Measurements from ENCODE around the gene CSF3. TPM values are rescaled to one million over a fixed set of nuclear protein-coding genes. Genes with fewer than 3 reads are reported as not detected.
A peak's percentile ranks its signal among the peaks of the same experiment; 100 is the strongest.

Gene CSF3
- total RNA-seq, 1 experiment from 2014 or later = not detected

- WGBS (ENCODE audit: extremely low coverage, insufficient read length, low lambda C conversion rate) = no CpG with 5 or more reads among the region's 4 CpGs
- H3K4ac ChIP-seq (ENCODE audit: low read depth, low read length) = no peak overlapping the region
- no peak overlapping the region for H2AFZ ChIP-seq (ENCODE audit: low read length)
- no peak overlapping the region for H3K9ac ChIP-seq (ENCODE audit: extremely low read depth, insufficient read length, low read length)
- Mint-ChIP-seq H3K9me3 (no peaks in the 10 kb centered on the region), H3K27ac (peak overlapping the region in 1 of 3 experiments; percentile 82; a peak in 1 of 7 replicates), H3K27me3 (ENCODE audit: low read depth) (no peaks in the 10 kb centered on the region), H3K4me3 (no peak overlapping the region), H3K36me3 (ENCODE audit: insufficient read depth in 1 of 3, low read depth in 3 of 3) (peaks cover 26 to 39% (median 30%) of the 10 kb centered on the region in 3 experiments; a peak in 6 of 7 replicates), H3K4me1 (no peaks in the 10 kb centered on the region)
- H4K20me1 ChIP-seq (ENCODE audit: control insufficient read depth, insufficient read depth, insufficient read length) = no peaks in the 10 kb centered on the region
- no peak overlapping the region for H2BK120ac ChIP-seq (ENCODE audit: low read depth, low read length, poor library complexity, severe bottlenecking)
- H2BK12ac ChIP-seq (ENCODE audit: insufficient read length, low read depth, low read length) = no peak overlapping the region
- no peak overlapping the region for H4K8ac ChIP-seq (replicated peaks; ENCODE audit: insufficient read length, low read depth, low read length)
- no peaks in the 10 kb centered on the region for H3K9me3 ChIP-seq (ENCODE audit: control insufficient read depth, low read depth, low read length)
- H3T11ph ChIP-seq (ENCODE audit: low read length) = no peak overlapping the region
- no peak for DNase-seq
- no peak overlapping the region for H3K14ac ChIP-seq (ENCODE audit: insufficient read depth, low read length)
- no peak overlapping the region for H2AK5ac ChIP-seq (ENCODE audit: insufficient read length, low read length)
- H3K27ac ChIP-seq (ENCODE audit: insufficient read length, low read depth, low read length) = no peak overlapping the region
- H3K18ac ChIP-seq (ENCODE audit: insufficient read length, low read depth, low read length) = no peak overlapping the region
- H3K4me2 ChIP-seq (ENCODE audit: insufficient read depth, insufficient read length, low read length) = no peak overlapping the region
- H3K23ac ChIP-seq (ENCODE audit: insufficient read length, low read depth, low read length) = no peak overlapping the region
- H4K91ac ChIP-seq (ENCODE audit: insufficient read length, low read depth, low read length) = no peak overlapping the region
- TF ChIP-seq, protein P1, sequence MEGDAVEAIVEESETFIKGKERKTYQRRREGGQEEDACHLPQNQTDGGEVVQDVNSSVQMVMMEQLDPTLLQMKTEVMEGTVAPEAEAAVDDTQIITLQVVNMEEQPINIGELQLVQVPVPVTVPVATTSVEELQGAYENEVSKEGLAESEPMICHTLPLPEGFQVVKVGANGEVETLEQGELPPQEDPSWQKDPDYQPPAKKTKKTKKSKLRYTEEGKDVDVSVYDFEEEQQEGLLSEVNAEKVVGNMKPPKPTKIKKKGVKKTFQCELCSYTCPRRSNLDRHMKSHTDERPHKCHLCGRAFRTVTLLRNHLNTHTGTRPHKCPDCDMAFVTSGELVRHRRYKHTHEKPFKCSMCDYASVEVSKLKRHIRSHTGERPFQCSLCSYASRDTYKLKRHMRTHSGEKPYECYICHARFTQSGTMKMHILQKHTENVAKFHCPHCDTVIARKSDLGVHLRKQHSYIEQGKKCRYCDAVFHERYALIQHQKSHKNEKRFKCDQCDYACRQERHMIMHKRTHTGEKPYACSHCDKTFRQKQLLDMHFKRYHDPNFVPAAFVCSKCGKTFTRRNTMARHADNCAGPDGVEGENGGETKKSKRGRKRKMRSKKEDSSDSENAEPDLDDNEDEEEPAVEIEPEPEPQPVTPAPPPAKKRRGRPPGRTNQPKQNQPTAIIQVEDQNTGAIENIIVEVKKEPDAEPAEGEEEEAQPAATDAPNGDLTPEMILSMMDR (conservative IDR thresholded peaks at IDR 0.05) = no peak
- no peaks in the 10 kb centered on the region for H3K4me1 ChIP-seq (ENCODE audit: insufficient read depth, low read length)
- no peaks in the 10 kb centered on the region for H3K23me2 ChIP-seq (ENCODE audit: insufficient read length, low read depth, low read length, poor library complexity, severe bottlenecking)
- H4K5ac ChIP-seq (ENCODE audit: insufficient read length, low read depth, low read length) = no peak overlapping the region
- H3K27me3 ChIP-seq (ENCODE audit: insufficient read depth, low read length) = no peaks in the 10 kb centered on the region
- H2BK15ac ChIP-seq (ENCODE audit: low read depth, low read length) = no peak overlapping the region
- H3K79me2 ChIP-seq (ENCODE audit: insufficient read depth, low read length) = no peaks in the 10 kb centered on the region
- no peak overlapping the region for H3K56ac ChIP-seq (ENCODE audit: insufficient read length, low read depth, low read length)
- H2BK5ac ChIP-seq (ENCODE audit: insufficient read length, low read length) = no peak overlapping the region
- H3K79me1 ChIP-seq (ENCODE audit: insufficient read depth, low read depth, low read length, poor library complexity, severe bottlenecking) = no peaks in the 10 kb centered on the region
- no peak overlapping the region for H2BK20ac ChIP-seq (ENCODE audit: low read depth, low read length, poor library complexity, severe bottlenecking)
Measured at GRCh38 chr17:39999067-39999466, 16.2 kb upstream of the CSF3 start.

Data from H9 (cell line).